Effector memory CD8-positive, alpha-beta T cell (primary cell): ENCODE measurements around the gene CLMN.

Source experiments
- ATAC-seq: fragments of 150-1000 bp; cut with Tn5 transposase; replicated peaks from 2 replicates; pipeline ENCODE4 v1.10.0; 2021; ENCODE audit warnings: mild to moderate bottlenecking, moderate library complexity
- DNase-seq, 3 experiments: peaks; one replicate each; pipeline ENCODE4 v3.0.0; 2021
- H3K27ac Mint-ChIP-seq, 2 donors: one replicate each; pipeline ENCODE4 v1.8.0; 2022; ENCODE audit warnings: mild to moderate bottlenecking in 2 of 2, mixed read lengths in 2 of 2, moderate library complexity in 2 of 2
- H3K27me3 Mint-ChIP-seq, 2 donors: one replicate each; pipeline ENCODE4 v1.8.0; 2022; ENCODE audit warnings: mixed read lengths in 2 of 2
- H3K36me3 Mint-ChIP-seq: one replicate; pipeline ENCODE4 v1.8.0; 2022; ENCODE audit warnings: mild to moderate bottlenecking, moderate library complexity, mixed read lengths; ENCODE audit not compliant: insufficient read depth
- H3K4me1 Mint-ChIP-seq, 2 donors: one replicate each; pipeline ENCODE4 v1.8.0; 2022; ENCODE audit warnings: low read depth in 2 of 2, mixed read lengths in 2 of 2
- H3K4me3 Mint-ChIP-seq, 2 donors: one replicate each; pipeline ENCODE4 v1.8.0; 2022; ENCODE audit warnings: mild to moderate bottlenecking in 2 of 2, mixed read lengths in 2 of 2, moderate library complexity in 2 of 2
- H3K9me3 Mint-ChIP-seq, 2 donors: one replicate each; pipeline ENCODE4 v1.8.0; 2022; ENCODE audit warnings: mixed read lengths in 2 of 2

CLMN gene

DNA sequence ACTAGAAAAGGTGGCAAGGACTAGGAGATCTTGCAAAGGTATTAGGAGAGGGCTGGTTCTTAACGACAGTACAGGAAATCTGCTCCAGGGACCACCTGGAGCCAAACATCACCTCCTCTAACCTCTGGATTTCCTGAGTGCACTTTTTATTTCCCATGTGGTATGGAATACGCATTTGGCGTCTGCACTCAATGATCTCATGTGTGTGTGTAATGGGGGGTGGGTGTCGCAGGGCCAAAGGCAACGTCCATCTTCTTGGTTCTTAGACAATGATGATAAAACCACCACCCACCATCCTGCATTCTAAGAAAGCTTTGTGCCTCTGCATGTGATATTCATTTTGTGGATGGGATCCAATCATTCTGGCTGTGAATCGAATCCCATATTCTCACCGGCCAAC is 68.8 kb downstream of the CLMN start:
- DNase-seq, result no peak
- Mint-ChIP-seq H3K9me3 (peaks cover 3 to 7% of the 10 kb centered on the region in 2 donors), H3K36me3 (peaks cover 2% of the 10 kb centered on the region), H3K4me3 (no peak overlapping the region), H3K27me3 (peaks cover 24 to 34% of the 10 kb centered on the region in 2 donors), H3K27ac (no peak overlapping the region), H3K4me1 (peaks cover 0 to 1% of the 10 kb centered on the region in 2 donors)
- no peak for ATAC-seq

- no peak overlapping the region for H3K27ac Mint-ChIP-seq
- peaks cover 2% of the 10 kb centered on the region for H3K36me3 Mint-ChIP-seq
- no peaks in the 10 kb centered on the region for H3K4me1 Mint-ChIP-seq
- DNase-seq (no peak), ATAC-seq (no peak)
- H3K9me3 Mint-ChIP-seq, result peaks cover 5 to 7% of the 10 kb centered on the region in 2 donors
- peaks cover 28 to 36% of the 10 kb centered on the region in 2 donors for H3K27me3 Mint-ChIP-seq
- no peak overlapping the region for H3K4me3 Mint-ChIP-seq
Observed at GRCh38 chr14:95250140-95250769, 69.5 kb downstream of the CLMN start.

GRCh38 chr14:95248432-95248831 is 71.3 kb downstream of the CLMN start:
- Mint-ChIP-seq H3K27me3 (peaks cover 28 to 36% of the 10 kb centered on the region in 2 donors), H3K36me3 (peaks cover 2% of the 10 kb centered on the region), H3K27ac (no peak overlapping the region), H3K4me1 (no peaks in the 10 kb centered on the region), H3K9me3 (peaks cover 5 to 7% of the 10 kb centered on the region in 2 donors), H3K4me3 (no peak overlapping the region)
- ATAC-seq, result no peak
- DNase-seq, result no peak

- no peaks in the 10 kb centered on the region for H3K4me1 Mint-ChIP-seq
- ATAC-seq, result no peak
- H3K4me3 Mint-ChIP-seq, result no peak overlapping the region
- H3K27ac Mint-ChIP-seq, result no peak overlapping the region
- peaks cover 28 to 36% of the 10 kb centered on the region in 2 donors for H3K27me3 Mint-ChIP-seq
- peaks cover 2% of the 10 kb centered on the region for H3K36me3 Mint-ChIP-seq
- peaks cover 5 to 7% of the 10 kb centered on the region in 2 donors for H3K9me3 Mint-ChIP-seq
- no peak for DNase-seq
Observed at GRCh38 chr14:95246870-95247269, 72.8 kb downstream of the CLMN start.

DNA sequence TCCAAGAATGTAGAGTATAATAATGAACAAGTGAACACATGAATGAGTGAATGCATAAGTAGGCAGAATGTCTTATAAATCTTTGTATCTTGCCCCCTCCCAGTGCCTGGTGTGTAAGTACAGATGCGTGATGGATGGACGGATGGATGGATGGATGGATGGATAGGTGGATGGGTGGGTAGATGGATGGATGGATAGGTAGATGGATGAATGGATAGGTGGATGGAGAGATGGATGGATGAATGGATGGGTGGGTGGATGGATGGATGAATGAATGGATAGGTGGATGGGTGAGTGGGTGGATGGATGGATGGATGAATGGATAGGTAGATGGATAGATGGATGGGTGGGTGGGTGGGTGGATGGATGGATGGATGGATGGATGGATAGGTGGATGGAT is 74.4 kb downstream of the CLMN start:
- Mint-ChIP-seq H3K4me1 (no peaks in the 10 kb centered on the region), H3K27me3 (peaks cover 30 to 32% of the 10 kb centered on the region in 2 donors), H3K27ac (no peak overlapping the region), H3K36me3 (no peaks in the 10 kb centered on the region), H3K4me3 (no peak overlapping the region), H3K9me3 (peaks cover 5 to 7% of the 10 kb centered on the region in 2 donors)
- DNase-seq, result no peak
- no peak for ATAC-seq

DNA sequence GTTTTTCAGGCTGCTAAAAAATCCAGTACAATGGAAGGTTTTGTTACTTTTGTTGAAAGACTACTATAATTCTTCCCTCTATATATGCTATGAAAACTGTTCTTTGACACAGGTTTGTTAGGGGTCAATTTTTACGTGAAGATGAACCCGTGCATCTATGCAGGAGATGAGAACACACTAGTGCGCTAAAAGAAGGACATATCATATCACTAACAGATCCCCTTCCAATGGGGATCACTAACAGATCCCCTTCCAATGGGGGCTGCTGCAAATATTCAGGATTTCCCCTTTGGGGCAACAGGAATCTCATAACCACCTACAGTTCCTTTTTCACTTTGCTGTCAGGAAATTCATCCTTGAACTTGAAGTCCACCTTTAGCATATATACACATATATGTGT is 75.1 kb downstream of the CLMN start:
- peaks cover 26 to 29% of the 10 kb centered on the region in 2 donors for H3K27me3 Mint-ChIP-seq
- H3K9me3 Mint-ChIP-seq, result peaks cover 5 to 7% of the 10 kb centered on the region in 2 donors
- H3K4me1 Mint-ChIP-seq, result no peaks in the 10 kb centered on the region
- no peaks in the 10 kb centered on the region for H3K36me3 Mint-ChIP-seq
- no peak overlapping the region for H3K4me3 Mint-ChIP-seq
- ATAC-seq, result no peak
- no peak overlapping the region for H3K27ac Mint-ChIP-seq
- DNase-seq, result no peak

DNA sequence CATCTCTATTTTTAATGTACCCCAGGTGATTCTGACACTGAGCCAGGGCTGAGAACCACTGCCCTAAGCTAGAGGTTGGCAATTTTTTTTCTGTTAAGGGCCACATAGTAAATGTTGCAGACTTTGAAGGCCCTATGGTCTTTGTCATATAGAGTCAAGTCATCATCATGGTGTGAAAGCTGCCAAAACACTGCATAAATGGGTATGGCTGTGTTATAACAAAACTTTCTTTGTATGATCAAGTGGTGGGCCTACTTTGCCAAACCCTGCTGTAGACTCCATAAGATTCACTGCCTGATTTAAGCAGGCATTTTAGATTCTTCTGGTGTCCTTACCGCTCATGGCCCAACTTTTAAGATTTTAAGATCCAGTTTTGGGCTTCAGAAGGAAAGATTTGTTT is 76.8 kb downstream of the CLMN start:
- Mint-ChIP-seq H3K27ac (no peak overlapping the region), H3K27me3 (peaks cover 31 to 38% of the 10 kb centered on the region in 2 donors), H3K9me3 (peaks cover 5 to 7% of the 10 kb centered on the region in 2 donors), H3K4me1 (no peaks in the 10 kb centered on the region), H3K4me3 (no peak overlapping the region), H3K36me3 (no peaks in the 10 kb centered on the region)
- ATAC-seq (no peak), DNase-seq (no peak)

- Mint-ChIP-seq H3K36me3 (no peaks in the 10 kb centered on the region), H3K27me3 (peaks cover 28 to 48% of the 10 kb centered on the region in 2 donors), H3K4me3 (no peak overlapping the region), H3K27ac (no peak overlapping the region), H3K9me3 (peaks cover 2 to 3% of the 10 kb centered on the region in 2 donors), H3K4me1 (no peaks in the 10 kb centered on the region)
- DNase-seq, result no peak
- ATAC-seq, result no peak
Observed at GRCh38 chr14:95240859-95241813, 78.6 kb downstream of the CLMN start.

- no peak overlapping the region for H3K4me3 Mint-ChIP-seq
- DNase-seq (no peak), ATAC-seq (no peak)
- no peak overlapping the region for H3K27ac Mint-ChIP-seq
- H3K9me3 Mint-ChIP-seq, result no peaks in the 10 kb centered on the region
- peaks cover 29 to 53% of the 10 kb centered on the region in 2 donors for H3K27me3 Mint-ChIP-seq
- no peaks in the 10 kb centered on the region for H3K36me3 Mint-ChIP-seq
- no peaks in the 10 kb centered on the region for H3K4me1 Mint-ChIP-seq
Observed at GRCh38 chr14:95238487-95239298, 81.0 kb downstream of the CLMN start.

GRCh38 chr14:95237958-95238340 is 81.8 kb downstream of the CLMN start:
- Mint-ChIP-seq H3K4me1 (no peaks in the 10 kb centered on the region), H3K4me3 (no peak overlapping the region), H3K9me3 (no peaks in the 10 kb centered on the region), H3K36me3 (no peaks in the 10 kb centered on the region), H3K27me3 (peaks cover 29 to 53% of the 10 kb centered on the region in 2 donors), H3K27ac (no peak overlapping the region)
- no peak for DNase-seq
- ATAC-seq, result no peak

GRCh38 chr14:95237121-95237957 is 82.4 kb downstream of the CLMN start:
- H3K9me3 Mint-ChIP-seq, result no peaks in the 10 kb centered on the region
- no peak for DNase-seq
- ATAC-seq, result no peak
- H3K4me1 Mint-ChIP-seq, result no peaks in the 10 kb centered on the region
- H3K27me3 Mint-ChIP-seq, result peaks cover 29 to 56% of the 10 kb centered on the region in 2 donors
- H3K27ac Mint-ChIP-seq, result no peak overlapping the region
- no peaks in the 10 kb centered on the region for H3K36me3 Mint-ChIP-seq
- no peak overlapping the region for H3K4me3 Mint-ChIP-seq

DNA sequence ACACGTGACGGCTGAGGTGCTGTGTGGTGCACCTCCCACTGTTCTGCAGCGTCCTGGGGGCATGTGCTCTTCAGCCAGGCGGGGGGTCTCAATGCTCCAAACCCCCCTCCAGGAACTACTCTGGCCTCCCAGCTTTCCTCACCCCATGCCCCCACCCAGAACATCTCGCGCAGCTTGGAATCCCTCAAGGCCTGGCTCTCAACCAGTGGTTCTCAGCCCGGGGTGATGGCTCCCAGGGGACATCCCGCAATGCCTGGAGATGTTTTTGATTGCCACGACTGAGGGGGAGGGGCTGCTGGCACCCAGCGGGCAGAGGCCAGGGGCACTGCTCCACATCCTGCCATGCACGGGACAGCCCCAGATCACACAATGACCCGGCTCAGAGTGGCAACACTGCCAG is 83.5 kb downstream of the CLMN start:
- no peak overlapping the region for H3K4me3 Mint-ChIP-seq
- no peak overlapping the region for H3K27ac Mint-ChIP-seq
- ATAC-seq (no peak), DNase-seq (no peak)
- H3K9me3 Mint-ChIP-seq, result no peaks in the 10 kb centered on the region
- H3K27me3 Mint-ChIP-seq, result peaks cover 29 to 61% of the 10 kb centered on the region in 2 donors
- no peaks in the 10 kb centered on the region for H3K4me1 Mint-ChIP-seq
- H3K36me3 Mint-ChIP-seq, result no peaks in the 10 kb centered on the region
